Neutrophil (primary cell): ENCODE data around the gene CD300C.

Experiments
- H3K27ac ChIP-seq: fragments of 200-600 bp; sonication (generic); 2 replicates; pipeline ENCODE4 v1.5.1; 2016; ENCODE audit warnings: mild to moderate bottlenecking, moderate library complexity
- H3K27me3 ChIP-seq: fragments of 200-600 bp; sonication (generic); 2 replicates; pipeline ENCODE4 v1.6.0; 2016; ENCODE audit warnings: mild to moderate bottlenecking
- H3K36me3 ChIP-seq: fragments of 200-600 bp; sonication (generic); 2 replicates; pipeline ENCODE4 v1.5.1; 2017
- H3K4me1 ChIP-seq, 2 experiments: fragments of 200-600 bp in 1 of 2; sonication (generic) in 1 of 2; 1 replicate in 1 of 2; 2 replicates in 1 of 2; pipeline versions ENCODE4 v1.5.1 to v1.6.1; 2013 to 2016; ENCODE audit warnings: low read depth in 1 of 2, low read length in 1 of 2, mild to moderate bottlenecking in 1 of 2, moderate library complexity in 1 of 2; ENCODE audit not compliant: control insufficient read depth in 1 of 2, insufficient read depth in 1 of 2
- H3K4me3 ChIP-seq, 2 experiments: fragments of 200-600 bp in 1 of 2; sonication (generic) in 1 of 2; 1 replicate in 1 of 2; 2 replicates in 1 of 2; pipeline ENCODE4 v1.5.1; 2013 to 2016; ENCODE audit warnings: low read depth in 1 of 2, low read length in 1 of 2, mild to moderate bottlenecking in 1 of 2, moderate library complexity in 1 of 2
- H3K9me3 ChIP-seq: fragments of 200-600 bp; sonication (generic); 2 replicates; pipeline ENCODE4 v1.5.1; 2016
- TF ChIP-seq, protein P1 (sequence below): fragments of 200-600 bp; sonication (generic); IDR thresholded peaks from 2 replicates; pipeline ENCODE4 v1.5.1; 2016; ENCODE audit warnings: antibody characterized with exemption

Gene CD300C

DNA sequence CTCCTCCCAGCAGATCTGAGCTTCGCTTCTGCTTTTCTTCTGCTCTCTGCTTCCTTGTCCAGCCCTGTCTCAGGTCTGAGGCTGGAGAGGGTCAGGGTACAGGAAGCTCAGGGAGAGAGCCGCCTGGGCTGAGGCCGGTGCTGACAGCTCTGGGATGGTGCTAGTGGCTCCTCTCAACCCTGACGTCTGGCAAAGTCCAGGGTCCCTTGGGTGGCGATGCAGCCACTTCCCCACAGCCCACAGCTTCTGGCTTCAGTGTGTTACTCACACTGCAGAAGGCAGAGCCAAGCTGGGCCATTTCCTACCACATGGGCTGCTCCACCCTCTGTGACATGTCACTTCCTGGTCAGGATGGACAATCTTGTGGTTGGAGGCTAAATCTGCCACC, at the start of gene CD300C:
TSS of gene CD300C (minus strand) at position 273 of the 388 bp plus-strand sequence. CDS start 333 bp downstream, outside the sequence.
- Histone ChIP-seq H3K9me3 (no peaks in the 10 kb centered on the region), H3K4me3 (no peak within 1 kb of the TSS), H3K36me3 (no peaks in the 10 kb centered on the region), H3K27ac (peak within 1 kb of the TSS; percentile 61), H3K27me3 (no peaks in the 10 kb centered on the region), H3K4me1 (peaks cover 0 to 7% of the 10 kb centered on the region in 2 experiments)
- TF ChIP-seq, protein P1, sequence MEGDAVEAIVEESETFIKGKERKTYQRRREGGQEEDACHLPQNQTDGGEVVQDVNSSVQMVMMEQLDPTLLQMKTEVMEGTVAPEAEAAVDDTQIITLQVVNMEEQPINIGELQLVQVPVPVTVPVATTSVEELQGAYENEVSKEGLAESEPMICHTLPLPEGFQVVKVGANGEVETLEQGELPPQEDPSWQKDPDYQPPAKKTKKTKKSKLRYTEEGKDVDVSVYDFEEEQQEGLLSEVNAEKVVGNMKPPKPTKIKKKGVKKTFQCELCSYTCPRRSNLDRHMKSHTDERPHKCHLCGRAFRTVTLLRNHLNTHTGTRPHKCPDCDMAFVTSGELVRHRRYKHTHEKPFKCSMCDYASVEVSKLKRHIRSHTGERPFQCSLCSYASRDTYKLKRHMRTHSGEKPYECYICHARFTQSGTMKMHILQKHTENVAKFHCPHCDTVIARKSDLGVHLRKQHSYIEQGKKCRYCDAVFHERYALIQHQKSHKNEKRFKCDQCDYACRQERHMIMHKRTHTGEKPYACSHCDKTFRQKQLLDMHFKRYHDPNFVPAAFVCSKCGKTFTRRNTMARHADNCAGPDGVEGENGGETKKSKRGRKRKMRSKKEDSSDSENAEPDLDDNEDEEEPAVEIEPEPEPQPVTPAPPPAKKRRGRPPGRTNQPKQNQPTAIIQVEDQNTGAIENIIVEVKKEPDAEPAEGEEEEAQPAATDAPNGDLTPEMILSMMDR: no peak

- peaks cover 50% of the 10 kb centered on the region for H3K27me3 ChIP-seq
- H3K27ac ChIP-seq: no peak overlapping the region
- TF ChIP-seq, protein P1: no peak
- no peak overlapping the region for H3K4me3 ChIP-seq
- peaks cover 37 to 38% of the 10 kb centered on the region in 2 experiments for H3K4me1 ChIP-seq
- no peaks in the 10 kb centered on the region for H3K36me3 ChIP-seq
- no peaks in the 10 kb centered on the region for H3K9me3 ChIP-seq
Measured at GRCh38 chr17:74595037-74595750, 49.3 kb upstream of the CD300C start.

DNA sequence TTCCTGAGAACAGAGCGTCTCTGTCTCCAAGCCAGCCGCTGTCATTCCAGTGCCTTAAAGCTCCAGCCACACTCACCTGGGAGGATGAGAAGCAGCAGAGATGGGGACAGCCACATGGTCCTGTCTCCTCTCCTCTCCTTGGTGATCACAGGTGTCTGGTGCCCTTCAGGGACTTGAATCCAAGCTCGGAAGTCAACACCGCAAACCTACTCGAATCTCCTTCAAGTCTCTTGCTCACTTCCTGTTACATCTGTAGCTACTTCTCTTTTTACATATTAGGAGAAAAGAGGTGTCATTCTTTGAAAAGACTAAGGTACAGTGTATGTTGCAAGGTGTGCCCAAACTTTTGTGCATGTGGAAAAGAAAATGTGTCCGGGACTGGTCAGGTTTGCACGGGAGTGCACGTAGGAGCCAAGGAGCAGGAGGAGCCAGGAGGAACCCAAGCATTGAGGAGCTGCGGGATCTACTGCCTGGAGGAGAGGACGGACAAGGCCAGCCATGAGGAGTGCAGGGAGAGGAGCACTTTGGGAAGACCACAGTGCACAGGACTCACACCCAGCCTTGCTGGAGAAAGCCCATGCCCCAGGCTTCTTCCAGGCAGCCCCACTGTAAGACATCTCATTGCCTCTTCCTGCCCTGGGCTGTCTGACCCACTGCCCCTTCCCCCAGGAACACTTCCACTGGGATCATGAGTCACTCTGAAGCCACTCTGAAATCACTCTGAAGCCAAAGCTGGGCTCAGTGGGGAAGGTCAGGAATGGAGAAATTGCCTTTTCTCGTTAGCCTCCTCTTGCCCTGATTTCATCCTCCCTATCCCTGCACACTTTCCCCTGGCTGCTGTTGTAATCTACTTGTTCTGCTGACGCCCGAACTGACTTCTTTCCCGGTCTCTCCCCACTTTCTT, 46.4 kb upstream of the CD300C start, which contains the start of gene CD300LD:
TSS of gene CD300LD (minus strand) at position 197 of the 904 bp plus-strand sequence. CDS start at position 116, 81 bp downstream.
- Histone ChIP-seq H3K4me3 (peak within 1 kb of the TSS; percentile 26 to 40), H3K36me3 (no peaks in the 10 kb centered on the region), H3K27ac (peak within 1 kb of the TSS; percentile 79), H3K27me3 (peaks cover 63% of the 10 kb centered on the region), H3K9me3 (no peaks in the 10 kb centered on the region), H3K4me1 (peaks cover 16 to 17% of the 10 kb centered on the region in 2 experiments)
- TF ChIP-seq, protein P1: no peak

- peak overlapping the region in 1 of 2 experiments; percentile 40 for H3K4me3 ChIP-seq
- no peaks in the 10 kb centered on the region for H3K36me3 ChIP-seq
- peaks cover 16 to 17% of the 10 kb centered on the region in 2 experiments for H3K4me1 ChIP-seq
- peak overlapping the region; percentile 79 for H3K27ac ChIP-seq
- no peaks in the 10 kb centered on the region for H3K9me3 ChIP-seq
- H3K27me3 ChIP-seq: peaks cover 58% of the 10 kb centered on the region
- TF ChIP-seq, protein P1: no peak
Measured at GRCh38 chr17:74591503-74591902, 45.6 kb upstream of the CD300C start.

DNA sequence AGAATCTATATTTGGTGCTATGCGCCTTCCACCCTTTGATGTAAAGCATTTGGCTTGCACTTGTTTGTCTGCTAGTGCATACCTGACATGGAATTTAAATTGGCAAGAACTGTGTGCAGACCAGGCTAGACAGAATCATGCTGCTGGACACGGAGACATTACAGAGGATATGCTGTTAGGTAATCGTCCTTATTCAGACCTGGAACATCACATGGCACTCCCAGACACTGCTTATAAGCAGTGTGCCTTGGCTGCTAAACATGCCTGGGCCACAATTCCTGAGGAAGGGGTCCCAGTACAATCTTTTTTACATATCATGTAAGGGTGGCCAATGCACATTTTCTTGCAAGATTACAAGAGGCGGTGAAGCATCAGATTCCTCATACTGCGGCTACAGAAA, 39.8 kb upstream of the CD300C start:
- Histone ChIP-seq H3K9me3 (no peaks in the 10 kb centered on the region), H3K36me3 (no peaks in the 10 kb centered on the region), H3K4me3 (no peak overlapping the region), H3K27me3 (peaks cover 44% of the 10 kb centered on the region), H3K4me1 (no peaks in the 10 kb centered on the region), H3K27ac (no peak overlapping the region)
- TF ChIP-seq, protein P1: no peak
